ENCODE results near the gene CAPN8. TPM values are rescaled to one million over a fixed set of nuclear protein-coding genes. Genes with fewer than 3 reads are reported as not detected.
"Not testable (repeated sequence)": the region's sequence is repeated elsewhere in the genome, so short reads cannot be mapped to it uniquely, and the experiment has no call there.

The CAPN8 gene
- total RNA-seq, 1 experiment from 2014 or later = 94.7 TPM

GRCh38 chr1:223520200-223520599, 145.3 kb downstream of the CAPN8 start:
- H3K27ac ChIP-seq = no peak overlapping the region
- DNase-seq = no peak
- TF ChIP-seq EZH2 (IDR thresholded peaks at IDR 0.05; ENCODE audit: low read depth) (no peak), CTCF (conservative IDR thresholded peaks at IDR 0.05) (no peak)
- ChIA-PET POLR2A (ENCODE audit: unreplicated experiment) (interaction anchor here (0.7 kb wide), 1 partner anchor 117 kb away, joined by 3 read pairs; no protein-coding TSS in a partner anchor), CTCF (no interaction called here)
- H3F3A ChIP-seq (ENCODE audit: insufficient read depth, low read depth) = no peaks in the 10 kb centered on the region
- BruUV-seq (replicated peaks) = no TSS peak
- no peak overlapping the region for H3K4me2 ChIP-seq
- H3K79me2 ChIP-seq (ENCODE audit: low read depth) = no peaks in the 10 kb centered on the region
- H2AFZ ChIP-seq = no peak overlapping the region
- H3K27me3 ChIP-seq (ENCODE audit: insufficient read depth, low read depth) = 0 out of 2 replicates have a peak, but pooled peaks cover 3% of the 10 kb centered on the region
- no peak overlapping the region for H3K4me3 ChIP-seq
- H3K9me2 ChIP-seq (ENCODE audit: insufficient read depth) = no peaks in the 10 kb centered on the region
- intact Hi-C loops (cut with micrococcal nuclease; ENCODE audit: unreplicated experiment) = no loop called here
- H3K36me3 ChIP-seq (ENCODE audit: low read depth) = no peaks in the 10 kb centered on the region
- no peaks in the 10 kb centered on the region for H3K4me1 ChIP-seq (replicated peaks; ENCODE audit: insufficient read depth)
- H4K20me1 ChIP-seq (ENCODE audit: insufficient read depth) = no peaks in the 10 kb centered on the region
- H3K9me3 ChIP-seq (ENCODE audit: insufficient read depth, low read depth) = no peaks in the 10 kb centered on the region

- no peaks in the 10 kb centered on the region for H3K36me3 ChIP-seq (ENCODE audit: low read depth)
- no peaks in the 10 kb centered on the region for H3K9me2 ChIP-seq (ENCODE audit: insufficient read depth)
- no peak for DNase-seq
- TF ChIP-seq EZH2 (IDR thresholded peaks at IDR 0.05; ENCODE audit: low read depth) (no peak), CTCF (conservative IDR thresholded peaks at IDR 0.05) (no peak)
- no peaks in the 10 kb centered on the region for H3K4me1 ChIP-seq (replicated peaks; ENCODE audit: insufficient read depth)
- intact Hi-C loops (cut with micrococcal nuclease; ENCODE audit: unreplicated experiment) = no loop called here
- CTCF ChIA-PET = interaction anchor here (0.6 to 0.7 kb wide), 3 partner anchors 165 to 441 kb away, joined by 5 to 16 read pairs (median 9); no protein-coding TSS in a partner anchor
- 0 out of 2 replicates have a peak, but pooled peaks cover 3% of the 10 kb centered on the region for H3K27me3 ChIP-seq (ENCODE audit: insufficient read depth, low read depth)
- H3K4me3 ChIP-seq = no peak overlapping the region
- BruUV-seq (replicated peaks) = no TSS peak
- POLR2A ChIA-PET (ENCODE audit: unreplicated experiment) = interaction anchor here (0.7 kb wide), 1 partner anchor 147 kb away, joined by 3 read pairs; no protein-coding TSS in a partner anchor
- no peak overlapping the region for H3K27ac ChIP-seq
- no peaks in the 10 kb centered on the region for H3K79me2 ChIP-seq (ENCODE audit: low read depth)
- no peaks in the 10 kb centered on the region for H4K20me1 ChIP-seq (ENCODE audit: insufficient read depth)
- no peak overlapping the region for H3K4me2 ChIP-seq
- no peaks in the 10 kb centered on the region for H3F3A ChIP-seq (ENCODE audit: insufficient read depth, low read depth)
- no peak overlapping the region for H2AFZ ChIP-seq
- H3K9me3 ChIP-seq (ENCODE audit: insufficient read depth, low read depth) = no peaks in the 10 kb centered on the region
Measured at GRCh38 chr1:223519116-223519515, 146.4 kb downstream of the CAPN8 start.

- H3K9me3 ChIP-seq (ENCODE audit: insufficient read depth, low read depth); H3K36me3 ChIP-seq (ENCODE audit: low read depth); DNase-seq; H3K4me3 ChIP-seq; H3K4me2 ChIP-seq; H3K9me2 ChIP-seq (ENCODE audit: insufficient read depth); H3K27me3 ChIP-seq (ENCODE audit: insufficient read depth, low read depth); H3K4me1 ChIP-seq (replicated peaks; ENCODE audit: insufficient read depth); H2AFZ ChIP-seq; intact Hi-C loops (cut with micrococcal nuclease; ENCODE audit: unreplicated experiment); H3K79me2 ChIP-seq (ENCODE audit: low read depth); H3F3A ChIP-seq (ENCODE audit: insufficient read depth, low read depth); H4K20me1 ChIP-seq (ENCODE audit: insufficient read depth); H3K27ac ChIP-seq; BruUV-seq (replicated peaks): not testable (repeated sequence)
- ChIA-PET CTCF (interaction anchor here (0.7 kb wide), 1 partner anchor 440 kb away, joined by 5 read pairs; no protein-coding TSS in a partner anchor), POLR2A (ENCODE audit: unreplicated experiment) (interaction anchor here (0.7 kb wide), 1 partner anchor 147 kb away, joined by 3 read pairs; no protein-coding TSS in a partner anchor)
Measured at GRCh38 chr1:223518553-223518952, 146.9 kb downstream of the CAPN8 start.

- H3K27ac ChIP-seq = no peak overlapping the region
- no peaks in the 10 kb centered on the region for H3F3A ChIP-seq (ENCODE audit: insufficient read depth, low read depth)
- CTCF ChIA-PET = no interaction called here
- H4K20me1 ChIP-seq (ENCODE audit: insufficient read depth) = no peaks in the 10 kb centered on the region
- no peak for TF ChIP-seq EZH2 (IDR thresholded peaks at IDR 0.05; ENCODE audit: low read depth)
- TF ChIP-seq CTCF (conservative IDR thresholded peaks at IDR 0.05) = no peak
- H3K4me3 ChIP-seq = no peak overlapping the region
- POLR2A ChIA-PET (ENCODE audit: unreplicated experiment) = no interaction called here
- no peaks in the 10 kb centered on the region for H3K9me2 ChIP-seq (ENCODE audit: insufficient read depth)
- intact Hi-C loops (cut with micrococcal nuclease; ENCODE audit: unreplicated experiment) = no loop called here
- H3K79me2 ChIP-seq (ENCODE audit: low read depth) = no peaks in the 10 kb centered on the region
- H3K4me2 ChIP-seq = no peak overlapping the region
- no peaks in the 10 kb centered on the region for H3K9me3 ChIP-seq (ENCODE audit: insufficient read depth, low read depth)
- DNase-seq = no peak
- peaks cover 17% of the 10 kb centered on the region for H3K4me1 ChIP-seq (replicated peaks; ENCODE audit: insufficient read depth)
- H2AFZ ChIP-seq = no peak overlapping the region
- 0 out of 2 replicates have a peak, but pooled peaks cover 3% of the 10 kb centered on the region for H3K27me3 ChIP-seq (ENCODE audit: insufficient read depth, low read depth)
- no peaks in the 10 kb centered on the region for H3K36me3 ChIP-seq (ENCODE audit: low read depth)
- no TSS peak for BruUV-seq (replicated peaks)
Measured at GRCh38 chr1:223515926-223516325, 149.6 kb downstream of the CAPN8 start.

Data from PC-9 (cell line).